Dedifferentiated amniotic fluid mesenchymal stem cell (primary cell): ENCODE results near the gene TMEM273.

ENCODE experiments used
- DNase-seq: peaks from one replicate; pipeline ENCODE4 v3.0.0-alpha.2; 2016; ENCODE audit errors: extremely low spot score

TMEM273 gene

GRCh38 chr10:49164559-49165188, 23.5 kb downstream of the TMEM273 start:
- no peak for DNase-seq

DNA sequence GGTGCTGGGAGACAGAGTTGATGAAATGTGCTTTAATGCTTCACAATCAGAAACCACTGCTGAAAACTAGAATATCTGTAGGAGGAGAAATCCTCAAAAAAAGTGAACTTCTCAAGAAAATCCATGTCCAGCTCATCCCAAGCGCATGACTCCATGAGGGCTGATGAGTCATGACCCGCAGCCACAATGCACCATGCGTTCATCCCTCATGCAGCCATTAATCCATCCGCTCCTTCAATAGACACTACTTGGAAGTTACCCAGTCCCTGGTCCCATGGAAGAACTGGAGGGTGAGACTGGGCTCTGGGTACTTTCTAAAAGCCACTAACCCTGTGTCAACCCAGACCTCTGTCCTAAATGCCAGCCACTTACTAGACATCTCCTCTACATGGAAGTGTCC, 24.4 kb downstream of the TMEM273 start:
- DNase-seq: no peak

GRCh38 chr10:49162761-49163310, 25.4 kb downstream of the TMEM273 start:
- DNase-seq: no peak

DNA sequence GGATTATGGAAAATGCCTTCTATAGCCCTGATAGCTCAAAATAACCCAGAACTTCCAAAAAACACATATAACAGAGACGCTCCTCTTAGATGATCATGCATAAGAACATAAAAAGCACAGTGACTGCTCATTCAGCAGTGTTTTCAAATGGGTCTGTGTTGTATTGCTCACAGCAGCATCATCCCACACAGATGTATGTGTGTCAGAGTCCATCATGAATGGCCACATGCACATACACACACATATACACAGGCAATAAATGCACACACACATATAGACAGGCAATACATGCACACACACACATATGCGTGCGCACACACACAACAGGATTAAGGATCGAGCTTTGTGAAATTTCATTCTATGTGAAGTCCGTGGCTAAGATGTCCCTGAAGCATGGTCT, 26.1 kb downstream of the TMEM273 start:
- DNase-seq: no peak

- peak; percentile 63 for DNase-seq
Measured at GRCh38 chr10:49161411-49161997, 26.7 kb downstream of the TMEM273 start.

DNA sequence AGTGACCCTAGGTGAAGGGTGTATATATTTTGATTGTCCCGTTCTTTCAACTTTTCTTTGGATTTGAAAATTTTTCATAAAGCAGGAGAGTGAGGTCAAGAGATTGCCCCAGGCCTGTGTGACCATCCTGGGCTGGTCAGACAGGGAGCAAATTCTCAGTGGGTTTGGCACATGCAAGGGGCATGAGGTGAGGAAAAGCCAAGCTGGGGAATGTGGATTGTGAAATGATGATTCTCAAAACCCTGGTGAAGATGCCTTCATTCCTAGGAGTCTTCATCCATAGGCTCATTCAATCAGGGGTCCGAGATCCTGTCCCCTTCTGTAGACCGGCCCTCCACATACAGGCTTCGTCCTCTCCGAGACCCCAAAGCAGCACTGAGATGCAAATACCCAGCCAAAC, 27.4 kb downstream of the TMEM273 start:
- no peak for DNase-seq

- DNase-seq: no peak
Measured at GRCh38 chr10:49160110-49160509, 28.1 kb downstream of the TMEM273 start.

DNA sequence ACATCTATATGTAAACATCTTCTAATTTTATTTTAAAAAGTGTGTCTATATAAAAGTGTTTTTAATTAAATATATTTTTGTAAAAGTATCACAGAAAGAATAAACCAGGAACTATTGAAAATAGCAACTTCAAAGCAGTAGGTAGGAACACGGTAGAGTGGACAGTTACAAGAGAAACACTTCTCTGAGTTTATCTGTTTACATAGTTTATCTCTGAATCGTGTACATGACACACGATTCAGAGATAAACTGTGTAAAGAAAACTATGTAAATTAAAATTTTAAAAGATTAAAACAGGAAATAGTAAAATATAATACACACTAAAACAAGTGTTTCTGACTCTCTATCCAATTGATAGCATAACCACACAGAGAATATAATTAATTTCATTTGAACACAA, 29.3 kb downstream of the TMEM273 start:
- no peak for DNase-seq

DNA sequence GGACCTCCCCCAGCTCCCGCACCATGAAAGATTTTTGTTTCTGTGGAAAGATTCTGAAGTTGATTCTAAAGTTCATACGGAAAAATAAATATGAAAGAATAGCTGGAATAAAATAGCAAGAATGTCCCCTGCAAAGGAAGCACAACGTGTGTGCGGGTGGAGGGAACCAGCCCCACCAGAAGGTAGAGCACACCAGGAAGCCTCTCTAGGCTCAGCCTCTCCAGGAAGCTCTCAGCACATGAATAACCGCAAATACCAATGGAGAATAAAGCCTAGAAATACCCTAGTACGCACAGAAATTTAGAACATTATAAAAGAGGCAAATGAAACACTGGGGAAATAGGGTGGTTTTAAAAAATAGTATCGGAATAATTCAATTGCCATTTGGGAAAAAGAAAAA, 29.8 kb downstream of the TMEM273 start:
- DNase-seq: no peak

DNA sequence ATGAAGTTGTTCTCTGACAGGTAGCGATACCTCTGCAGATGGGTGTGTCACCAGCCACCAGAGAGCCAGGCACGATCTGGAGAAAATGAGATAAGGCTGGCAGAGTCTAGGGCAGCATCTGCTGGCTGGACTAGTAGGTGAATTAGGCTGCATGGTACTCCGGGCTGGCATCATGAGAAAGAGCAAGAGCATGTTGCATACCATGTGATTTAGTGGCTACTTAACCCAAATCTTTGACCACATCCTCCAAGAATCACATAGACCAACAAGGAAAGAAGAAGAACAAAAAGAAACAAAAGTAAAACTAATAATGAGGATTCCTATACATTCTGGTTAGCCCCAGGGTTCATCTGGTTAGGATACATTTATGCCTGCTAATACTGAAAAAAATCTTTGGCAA, 31.0 kb downstream of the TMEM273 start:
- no peak for DNase-seq

GRCh38 chr10:49154641-49155040, 33.5 kb downstream of the TMEM273 start:
- no peak for DNase-seq

GRCh38 chr10:49153971-49154370, 34.2 kb downstream of the TMEM273 start:
- DNase-seq: no peak

- DNase-seq: no peak
Measured at GRCh38 chr10:49153115-49153514, 35.1 kb downstream of the TMEM273 start.

- DNase-seq: no peak
Measured at GRCh38 chr10:49152663-49153062, 35.5 kb downstream of the TMEM273 start.

DNA sequence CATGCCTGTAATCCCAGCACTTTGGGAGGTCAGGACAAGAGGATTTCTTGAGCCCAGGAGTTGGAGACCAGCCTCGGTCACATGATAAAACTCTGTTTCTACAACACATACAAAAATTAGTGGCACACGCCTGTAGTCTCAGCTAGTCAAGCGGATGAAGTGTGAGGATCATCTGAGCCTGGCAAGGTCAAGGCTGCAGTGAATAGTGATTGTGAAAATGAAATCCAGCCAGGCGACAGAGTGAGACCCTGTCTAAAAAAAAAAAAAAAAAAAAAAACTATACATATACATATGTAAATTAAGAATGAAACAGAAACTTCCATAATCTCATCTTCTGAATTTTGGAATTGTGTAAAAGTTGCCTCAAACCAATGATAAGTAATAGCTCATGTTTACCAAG, 36.2 kb downstream of the TMEM273 start:
- no peak for DNase-seq

DNA sequence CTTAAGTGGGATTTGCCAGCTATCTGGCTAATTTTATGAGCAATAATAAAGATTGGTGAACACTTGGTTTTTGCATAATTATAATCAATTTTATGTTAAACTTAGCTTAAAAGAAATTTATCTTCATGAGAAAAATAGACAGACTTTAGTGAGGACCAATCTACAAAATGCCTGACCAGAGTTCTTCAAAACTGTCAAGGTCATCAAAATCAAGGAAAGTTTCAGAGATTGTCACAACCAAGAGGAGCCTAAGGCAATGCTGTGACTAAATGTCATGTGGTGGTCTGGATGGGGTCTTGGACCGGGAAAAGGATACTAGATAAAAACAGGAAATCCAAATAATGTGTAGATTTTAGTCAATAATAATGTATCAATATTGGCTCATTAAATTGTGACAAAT, 36.7 kb downstream of the TMEM273 start:
- no peak for DNase-seq

DNA sequence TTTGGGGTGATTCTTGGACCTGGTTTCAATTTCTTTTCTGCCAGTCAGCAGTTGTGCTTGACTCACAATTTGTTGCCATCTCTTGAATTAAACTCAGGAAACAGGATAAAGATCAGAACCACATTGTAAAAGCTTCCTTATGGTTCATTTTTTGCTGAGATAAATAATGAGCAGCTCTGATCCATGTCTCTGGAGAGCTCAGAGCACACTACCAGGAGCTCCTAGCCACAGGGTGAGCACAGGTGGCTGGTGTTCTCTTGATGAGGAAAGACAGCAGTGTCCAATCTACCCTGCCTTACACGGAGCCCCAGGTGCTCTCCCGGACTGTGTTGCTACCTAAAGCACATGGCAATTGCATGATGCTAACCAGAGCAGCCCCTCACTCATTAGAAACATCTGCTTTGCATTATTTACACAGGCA, 37.2 kb downstream of the TMEM273 start:
- DNase-seq: no peak

DNA sequence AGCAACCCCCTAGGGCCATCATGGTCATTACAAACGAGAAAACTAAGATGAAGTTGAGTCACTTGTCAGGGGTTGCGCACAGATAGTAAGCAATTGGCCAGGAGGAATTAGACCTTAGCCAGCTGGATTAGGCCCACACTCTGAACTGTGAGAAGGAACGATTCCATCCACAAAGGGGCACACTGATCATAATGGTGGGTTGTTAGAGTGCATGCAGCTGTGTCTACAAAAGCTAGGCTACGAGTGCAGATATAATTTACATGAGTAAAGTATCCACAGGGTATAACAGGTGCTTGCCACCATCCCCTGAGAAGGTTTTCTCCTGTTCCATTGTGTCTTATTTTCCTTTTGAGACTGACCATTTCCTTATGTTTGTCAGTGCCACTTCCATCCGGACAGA, 37.8 kb downstream of the TMEM273 start:
- DNase-seq: no peak

GRCh38 chr10:49149881-49150280, 38.3 kb downstream of the TMEM273 start:
- no peak for DNase-seq

DNA sequence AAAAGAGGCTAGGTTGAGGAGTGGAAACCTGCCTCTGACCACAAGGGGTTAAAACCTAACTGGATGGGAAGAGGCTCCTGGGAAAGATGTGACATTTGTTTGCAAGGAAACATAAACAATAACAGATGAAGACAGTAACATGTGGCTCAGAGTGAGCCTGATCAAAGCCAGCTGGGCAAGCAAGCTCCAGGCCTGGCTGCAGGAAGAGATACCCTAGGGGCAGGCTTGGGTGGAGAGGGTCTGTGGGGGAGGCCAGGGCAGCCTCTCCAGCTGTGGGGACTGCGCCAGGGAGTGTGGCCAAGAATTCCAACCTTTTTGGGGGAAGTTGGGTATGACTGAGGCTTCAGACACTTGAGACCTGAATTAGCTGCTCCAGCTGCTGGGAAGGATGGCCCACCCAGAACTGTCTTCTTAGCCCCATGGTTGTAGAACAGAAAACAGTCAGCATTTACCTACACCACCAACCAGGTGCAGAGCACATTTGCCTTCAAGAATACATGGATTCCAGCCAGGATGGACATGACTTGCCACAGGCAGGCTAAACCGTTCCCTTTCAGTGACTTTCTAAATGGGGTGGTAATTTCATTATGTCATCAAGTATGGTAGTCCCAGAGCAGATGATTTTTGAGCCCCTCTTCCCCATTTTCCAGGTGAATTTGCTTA, 44.0 kb downstream of the TMEM273 start:
- no peak for DNase-seq

GRCh38 chr10:49143249-49143648, 44.9 kb downstream of the TMEM273 start:
- no peak for DNase-seq

DNA sequence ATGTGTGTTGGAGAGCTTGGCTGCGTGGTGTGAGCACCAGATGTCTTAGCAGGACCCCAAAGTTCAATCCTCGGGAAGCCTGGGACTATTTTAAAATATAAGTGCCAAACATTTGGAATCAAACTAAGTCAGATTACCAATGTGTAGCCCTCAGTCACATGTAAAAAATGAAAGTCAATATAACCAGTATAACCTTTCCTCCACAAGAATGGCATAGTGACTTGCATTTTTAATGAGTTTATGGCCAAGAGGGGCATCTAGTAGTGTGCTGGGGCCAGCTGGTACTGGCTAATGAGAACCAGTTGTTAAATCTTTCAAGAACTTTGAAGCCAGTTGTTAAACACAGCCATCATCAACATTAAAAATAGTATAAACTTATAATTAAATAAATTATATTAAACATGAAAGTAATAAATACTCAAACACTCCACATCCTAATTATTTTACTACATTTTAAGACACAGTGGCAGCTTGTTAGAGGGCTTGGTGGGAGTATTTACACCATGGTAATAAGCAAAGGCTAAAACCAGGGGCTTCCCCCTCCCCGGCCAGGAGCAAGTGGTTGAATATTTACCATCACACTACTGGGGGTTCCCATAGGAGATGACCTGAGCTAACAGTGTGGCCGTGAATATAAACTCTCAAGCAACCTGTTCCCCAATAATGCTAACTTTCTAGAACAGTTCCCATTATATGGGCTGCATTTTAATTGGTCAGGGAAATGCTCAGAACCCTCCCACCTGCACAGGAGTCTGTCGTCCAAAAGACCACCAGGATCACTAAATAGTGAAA, 46.5 kb downstream of the TMEM273 start:
- DNase-seq: no peak
